Large intestine (tissue), 3 donors: ENCODE results near the gene IFI27L1. TPM values are rescaled to one million over a fixed set of nuclear protein-coding genes. Genes with fewer than 3 reads are reported as not detected.

Experiments
- DNase-seq, 2 donors: peaks; one replicate each; pipeline versions ENCODE4 v3.0.0 to v3.0.0-alpha.2; 2013
- H3K27ac ChIP-seq: one replicate; pipeline ENCODE4 v1.5.1; 2013; ENCODE audit warnings: low read length
- H3K27me3 ChIP-seq: 2 replicates; pipeline ENCODE4 v1.6.1; 2013; ENCODE audit warnings: low read length; ENCODE audit not compliant: control insufficient read depth, insufficient read depth
- H3K36me3 ChIP-seq: 2 replicates; pipeline ENCODE4 v1.6.1; 2013; ENCODE audit warnings: low read length; ENCODE audit not compliant: control insufficient read depth, insufficient read depth
- H3K4me1 ChIP-seq: one replicate; pipeline ENCODE4 v1.6.1; 2013; ENCODE audit warnings: low read length; ENCODE audit not compliant: control insufficient read depth, insufficient read depth
- H3K4me3 ChIP-seq: one replicate; pipeline ENCODE4 v1.5.1; 2013; ENCODE audit warnings: low read length
- H3K9me3 ChIP-seq: one replicate; pipeline ENCODE4 v1.6.1; 2013; ENCODE audit warnings: mild to moderate bottlenecking, low read depth, low read length, moderate library complexity; ENCODE audit not compliant: control insufficient read depth
- WGBS: methylation state at CpG from one replicate; pipeline ENCODE4 v1.1.5; 2013; ENCODE audit warnings: low lambda C conversion rate; ENCODE audit not compliant: insufficient coverage; 5-methylcytosine and 5-hydroxymethylcytosine counted together
- polyA plus RNA-seq: library from polyadenylated mRNA; unstranded; fragments of 120-200 nt; gene quantifications from one replicate; pipeline ENCODE4 v1.2.1, GENCODE V29; 2013

The IFI27L1 gene
- polyA plus RNA-seq, 1 donor, result 30.7 TPM

DNA sequence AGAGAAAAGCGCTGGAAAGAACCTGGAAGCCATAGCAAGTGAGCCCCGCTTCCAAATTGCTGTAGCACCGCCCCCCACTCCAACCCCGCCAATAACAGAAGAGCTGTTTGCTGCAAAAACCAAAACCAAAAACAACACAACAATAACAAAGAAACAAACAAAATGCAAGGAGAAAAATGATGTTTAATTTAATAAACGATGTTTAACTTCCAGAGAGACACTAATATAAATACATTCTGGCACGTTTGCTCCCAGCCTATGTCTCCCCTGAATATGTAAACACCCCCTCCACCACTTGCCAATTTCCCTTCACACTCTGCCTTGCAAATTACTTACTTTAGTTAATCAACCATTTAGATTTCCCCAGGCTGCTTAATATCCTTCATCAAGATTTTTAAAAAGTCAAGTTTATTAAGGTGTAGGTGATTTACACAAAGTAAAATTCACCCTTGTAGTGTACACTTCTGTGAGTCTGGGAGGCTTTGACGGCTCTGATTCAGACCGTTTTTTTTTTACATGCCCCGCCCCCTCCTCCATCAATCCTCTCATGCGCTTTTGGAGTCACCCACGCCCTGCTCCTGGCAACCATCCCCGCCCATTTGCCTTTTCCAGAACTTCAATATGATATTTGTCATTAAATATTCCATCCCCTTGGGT lies 48.8 kb downstream of the IFI27L1 start:
- 4% methylated on average over 5 of the region's 12 CpGs for WGBS
- Histone ChIP-seq H3K4me3 (peak overlapping the region; percentile 61), H3K4me1 (peaks cover 7% of the 10 kb centered on the region), H3K27ac (peak overlapping the region; percentile 74), H3K36me3 (peaks cover 11% of the 10 kb centered on the region), H3K27me3 (no peaks in the 10 kb centered on the region), H3K9me3 (no peaks in the 10 kb centered on the region)
- DNase-seq, result peak in 1 of 2 donors; percentile 34

DNA sequence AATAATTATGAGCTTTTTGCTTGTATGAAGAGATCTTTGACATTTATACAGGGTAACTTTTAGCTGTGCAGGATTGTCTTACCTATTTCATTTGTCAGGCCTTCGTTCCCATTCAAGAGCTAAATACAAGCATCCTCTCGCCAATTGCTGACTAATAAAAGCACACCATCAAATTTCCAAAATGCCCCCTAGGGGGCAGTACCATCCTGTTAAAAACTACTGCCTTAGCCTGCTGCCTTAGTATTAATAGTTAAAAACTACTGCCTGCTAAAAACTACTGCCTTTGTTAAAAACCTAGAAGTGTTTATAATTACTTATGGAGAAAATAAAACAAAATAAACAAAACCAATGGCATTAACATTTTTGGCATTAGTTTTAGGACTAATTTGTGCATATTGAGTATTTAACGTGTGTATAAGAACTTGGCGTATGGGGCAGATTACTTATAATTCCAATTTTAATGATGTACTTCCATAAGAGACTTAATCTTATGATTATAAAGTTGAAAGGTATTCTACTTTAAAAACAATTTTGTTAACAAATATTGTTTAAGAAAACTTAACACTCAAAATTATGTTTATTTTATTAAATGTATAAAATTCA lies 51.3 kb downstream of the IFI27L1 start:
- no peaks in the 10 kb centered on the region for H3K27me3 ChIP-seq
- H3K4me1 ChIP-seq, result peaks cover 7% of the 10 kb centered on the region
- H3K27ac ChIP-seq, result no peak overlapping the region
- H3K4me3 ChIP-seq, result no peak overlapping the region
- WGBS, result 89% methylated on average over 2 of the region's 4 CpGs
- H3K36me3 ChIP-seq, result peaks cover 2% of the 10 kb centered on the region
- DNase-seq, result peak in 1 of 2 donors; percentile 50
- H3K9me3 ChIP-seq, result no peaks in the 10 kb centered on the region

- no peak for DNase-seq
Observed at GRCh38 chr14:94135476-94135875, 54.4 kb downstream of the IFI27L1 start.

DNA sequence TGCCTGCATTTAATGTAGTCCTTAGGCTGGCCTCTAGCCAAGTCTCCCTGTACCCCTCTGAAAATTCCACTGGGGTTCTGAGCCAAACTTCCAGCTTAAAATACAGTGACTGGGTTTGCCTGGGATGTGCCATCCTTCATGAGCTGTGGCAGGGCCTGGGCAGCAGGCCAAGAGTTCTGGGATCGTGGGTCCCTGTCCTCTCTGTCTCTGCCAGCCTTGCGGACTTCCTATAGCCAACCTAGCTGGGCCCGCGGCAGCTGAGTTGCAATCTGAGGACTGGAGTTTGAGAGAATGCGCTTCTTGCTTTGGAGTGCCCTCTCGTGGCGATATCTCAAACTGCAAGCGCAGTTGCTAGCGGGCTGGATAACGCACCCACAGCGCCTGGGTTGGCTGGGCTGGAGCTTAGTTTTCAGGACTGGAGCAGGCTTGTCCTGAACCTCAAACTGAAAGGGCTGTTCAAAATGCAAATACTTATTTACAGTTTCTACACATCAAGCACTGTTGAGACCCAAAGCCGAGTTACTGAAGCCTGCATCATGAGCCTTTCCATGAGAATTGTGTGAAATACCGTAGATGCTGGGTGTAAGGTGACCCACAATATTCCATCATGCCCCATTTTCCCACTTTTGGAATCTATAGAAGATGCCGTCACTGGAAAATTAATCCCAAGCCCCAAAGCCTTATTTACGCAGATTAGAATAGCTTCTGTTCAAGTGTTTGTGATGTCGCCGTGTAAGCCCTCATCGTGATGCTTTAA lies 55.6 kb downstream of the IFI27L1 start:
- Histone ChIP-seq H3K27ac (no peak overlapping the region), H3K36me3 (no peaks in the 10 kb centered on the region), H3K9me3 (no peaks in the 10 kb centered on the region), H3K4me1 (no peaks in the 10 kb centered on the region), H3K27me3 (no peaks in the 10 kb centered on the region), H3K4me3 (no peak overlapping the region)
- no CpG with 5 or more reads among the region's 18 CpGs for WGBS
- peak; percentile 66 to 69 for DNase-seq

More at GRCh38 chr14:94135476-94135875, 54.4 kb downstream of the IFI27L1 start:
- Histone ChIP-seq H3K9me3 (no peaks in the 10 kb centered on the region), H3K36me3 (no peaks in the 10 kb centered on the region), H3K27ac (no peak overlapping the region), H3K27me3 (no peaks in the 10 kb centered on the region), H3K4me3 (no peak overlapping the region), H3K4me1 (no peaks in the 10 kb centered on the region)
- WGBS, result no CpG with 5 or more reads among the region's 4 CpGs

DNA sequence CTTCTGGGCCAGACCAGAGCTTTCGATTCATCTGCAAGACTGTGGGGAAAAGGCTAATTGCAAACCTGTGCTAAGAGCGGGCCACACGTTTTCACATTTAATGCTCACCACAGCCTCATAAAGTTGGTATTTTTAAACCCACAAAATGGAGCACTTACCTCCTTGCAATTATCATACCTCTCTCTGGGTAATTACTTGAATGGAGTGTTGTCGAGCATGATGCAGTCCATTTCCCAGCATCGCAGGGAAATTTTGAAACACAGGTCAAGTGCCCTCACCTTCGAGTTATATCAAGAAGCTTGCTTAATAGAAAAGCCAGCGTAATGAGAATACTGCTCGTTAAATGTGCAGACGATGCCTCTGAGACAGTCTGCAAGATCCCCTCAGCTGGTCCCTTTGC lies 57.1 kb downstream of the IFI27L1 start:
- Histone ChIP-seq H3K27me3 (no peaks in the 10 kb centered on the region), H3K4me3 (no peak overlapping the region), H3K4me1 (no peaks in the 10 kb centered on the region), H3K9me3 (no peaks in the 10 kb centered on the region), H3K27ac (no peak overlapping the region), H3K36me3 (no peaks in the 10 kb centered on the region)
- WGBS, result no CpG with 5 or more reads among the region's 9 CpGs
- DNase-seq, result no peak

GRCh38 chr14:94139006-94139405 lies 57.9 kb downstream of the IFI27L1 start:
- DNase-seq, result no peak
- WGBS, result no CpG with 5 or more reads among the region's 5 CpGs
- H3K4me1 ChIP-seq, result no peaks in the 10 kb centered on the region
- H3K4me3 ChIP-seq, result no peak overlapping the region
- H3K27me3 ChIP-seq, result no peaks in the 10 kb centered on the region
- no peak overlapping the region for H3K27ac ChIP-seq
- no peaks in the 10 kb centered on the region for H3K9me3 ChIP-seq
- H3K36me3 ChIP-seq, result no peaks in the 10 kb centered on the region

- WGBS, result no CpG with 5 or more reads among the region's 5 CpGs
- H3K4me1 ChIP-seq, result no peaks in the 10 kb centered on the region
- no peaks in the 10 kb centered on the region for H3K27me3 ChIP-seq
- no peaks in the 10 kb centered on the region for H3K9me3 ChIP-seq
- H3K4me3 ChIP-seq, result no peak overlapping the region
- no peak for DNase-seq
- no peak overlapping the region for H3K27ac ChIP-seq
- H3K36me3 ChIP-seq, result no peaks in the 10 kb centered on the region
Observed at GRCh38 chr14:94139421-94139820, 58.3 kb downstream of the IFI27L1 start.

- Histone ChIP-seq H3K4me3 (no peak overlapping the region), H3K9me3 (no peaks in the 10 kb centered on the region), H3K27me3 (no peaks in the 10 kb centered on the region), H3K27ac (no peak overlapping the region), H3K36me3 (no peaks in the 10 kb centered on the region), H3K4me1 (no peaks in the 10 kb centered on the region)
- WGBS, result no CpG with 5 or more reads among the region's 3 CpGs
- no peak for DNase-seq
Observed at GRCh38 chr14:94142247-94142646, 61.1 kb downstream of the IFI27L1 start.

- H3K36me3 ChIP-seq, result no peaks in the 10 kb centered on the region
- DNase-seq, result no peak
- no peaks in the 10 kb centered on the region for H3K27me3 ChIP-seq
- no peak overlapping the region for H3K4me3 ChIP-seq
- H3K4me1 ChIP-seq, result no peaks in the 10 kb centered on the region
- 100% methylated on average over 1 of the region's 1 CpG for WGBS
- H3K27ac ChIP-seq, result no peak overlapping the region
- H3K9me3 ChIP-seq, result no peaks in the 10 kb centered on the region
Observed at GRCh38 chr14:94142836-94143235, 61.7 kb downstream of the IFI27L1 start.

- Histone ChIP-seq H3K9me3 (no peaks in the 10 kb centered on the region), H3K27ac (no peak overlapping the region), H3K4me3 (no peak overlapping the region), H3K36me3 (no peaks in the 10 kb centered on the region), H3K27me3 (no peaks in the 10 kb centered on the region), H3K4me1 (no peaks in the 10 kb centered on the region)
- WGBS, result no CpG with 5 or more reads among the region's 3 CpGs
- DNase-seq, result no peak
Observed at GRCh38 chr14:94143239-94143638, 62.1 kb downstream of the IFI27L1 start.
